ENCODE data around the gene KIF25.
"Not testable (repeated sequence)": the region's sequence is repeated elsewhere in the genome, so short reads cannot be mapped to it uniquely, and the experiment has no call there.

KIF25 gene

DNA sequence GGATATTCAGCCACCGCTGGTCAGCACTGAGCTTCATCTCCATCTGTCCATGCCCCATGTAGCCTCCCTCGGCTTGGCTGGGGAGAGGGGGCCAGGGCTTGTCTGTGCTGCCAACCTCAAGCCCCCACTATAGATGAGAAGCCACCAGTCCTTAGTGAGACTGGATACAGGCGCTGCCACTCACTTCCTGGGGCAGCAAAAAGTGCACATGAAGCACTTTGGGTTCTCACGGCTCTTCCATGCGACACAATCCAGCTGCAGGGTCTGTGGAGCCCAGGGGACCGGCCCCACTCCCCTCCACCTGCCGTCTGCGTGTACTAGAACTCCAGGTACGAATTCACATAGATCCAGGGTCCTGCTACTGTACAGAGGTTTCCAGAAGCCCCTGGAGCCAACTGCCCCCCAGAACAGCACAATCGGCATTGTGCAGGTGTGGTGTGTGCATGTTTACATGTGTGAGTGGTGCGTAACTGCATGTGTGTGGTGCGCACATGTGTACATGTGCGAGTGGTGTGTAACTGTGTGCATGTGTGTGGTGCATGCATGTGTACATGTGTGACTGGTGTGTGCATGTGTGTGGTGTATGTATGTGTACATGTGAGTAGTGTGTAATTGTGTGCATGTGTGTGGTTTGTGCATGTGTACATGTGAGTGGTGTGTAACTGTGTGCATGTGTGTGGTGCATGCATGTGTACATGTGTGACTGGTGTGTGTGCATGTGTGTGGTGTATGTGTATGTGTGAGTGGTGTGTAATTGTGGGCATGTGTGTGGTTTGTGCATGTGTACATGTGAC, 76.7 kb downstream of the KIF25 start:
- no peak for DNase-seq

DNA sequence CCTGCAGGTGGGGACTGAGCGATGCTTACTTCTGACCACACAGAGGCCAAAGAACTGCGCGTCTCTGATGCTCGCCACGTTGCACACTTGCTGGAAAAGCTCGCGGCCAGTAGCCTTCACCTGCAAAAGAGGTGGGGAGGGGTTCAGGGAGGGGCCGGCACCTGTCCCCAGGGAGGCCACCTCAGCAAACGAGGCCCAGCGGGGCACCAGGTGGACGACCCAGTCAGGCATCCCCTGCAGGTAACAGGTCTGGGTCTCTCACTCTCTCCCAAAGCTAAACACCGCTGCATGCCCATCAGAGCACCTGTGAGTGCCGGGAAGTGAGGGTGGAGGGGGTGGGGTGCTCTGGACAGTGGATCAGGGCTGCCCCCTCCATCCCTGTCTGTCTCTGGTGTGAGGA, 77.7 kb downstream of the KIF25 start:
- no peak for DNase-seq

DNA sequence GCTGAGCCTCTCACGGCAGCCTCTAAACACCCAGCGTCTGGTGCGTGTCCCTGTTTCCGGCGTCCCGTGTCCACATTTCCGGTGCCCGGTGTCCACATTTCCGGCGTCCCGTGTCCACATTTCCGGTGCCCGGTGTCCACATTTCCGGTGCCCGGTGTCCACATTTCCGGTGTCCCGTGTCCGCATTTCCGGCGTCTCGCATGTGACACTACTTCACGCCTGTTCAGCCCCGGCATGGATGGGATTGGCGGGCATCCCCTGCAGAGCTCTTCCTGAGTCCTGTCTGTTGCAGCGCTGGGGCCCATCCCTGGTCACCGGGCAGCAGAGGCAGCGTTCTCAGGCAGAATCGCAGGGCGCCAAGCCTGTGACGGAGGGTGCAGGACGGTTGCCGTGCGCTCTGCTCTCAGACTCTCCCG, 78.3 kb downstream of the KIF25 start:
- no peak for DNase-seq

DNA sequence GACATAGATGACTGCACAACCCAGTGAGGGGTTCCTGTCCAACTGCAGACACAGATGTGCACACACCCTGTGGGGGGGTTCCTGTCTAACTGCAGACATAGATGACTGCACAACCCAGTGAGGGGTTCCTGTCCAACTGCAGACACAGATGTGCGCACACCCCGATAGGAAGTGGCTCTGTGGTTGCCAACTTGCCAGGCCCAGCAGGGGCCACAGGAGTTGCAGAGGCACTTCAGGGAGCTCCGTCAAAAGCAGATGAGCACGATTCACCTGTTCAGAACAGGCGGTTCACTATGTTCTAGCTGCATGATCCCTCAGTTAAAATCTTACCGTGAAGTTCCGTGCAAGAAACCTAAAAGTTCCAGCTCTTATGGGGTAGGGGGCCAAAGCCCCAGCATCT, 79.9 kb downstream of the KIF25 start:
- not testable (repeated sequence) for DNase-seq

- no peak for DNase-seq
Measured at GRCh38 chr6:168078175-168078942, 80.9 kb downstream of the KIF25 start.

GRCh38 chr6:168078943-168079405, 81.5 kb downstream of the KIF25 start, which contains the start of gene FRMD1:
Gene FRMD1, minus strand, starts transcription at chr6:168079212. Its CDS starts 118 bp downstream, at chr6:168079094.
- no peak for DNase-seq

- no peak for DNase-seq
Measured at GRCh38 chr6:168080393-168081077, 83.1 kb downstream of the KIF25 start.

GRCh38 chr6:168081858-168082546, 84.5 kb downstream of the KIF25 start:
- DNase-seq = no peak

DNA sequence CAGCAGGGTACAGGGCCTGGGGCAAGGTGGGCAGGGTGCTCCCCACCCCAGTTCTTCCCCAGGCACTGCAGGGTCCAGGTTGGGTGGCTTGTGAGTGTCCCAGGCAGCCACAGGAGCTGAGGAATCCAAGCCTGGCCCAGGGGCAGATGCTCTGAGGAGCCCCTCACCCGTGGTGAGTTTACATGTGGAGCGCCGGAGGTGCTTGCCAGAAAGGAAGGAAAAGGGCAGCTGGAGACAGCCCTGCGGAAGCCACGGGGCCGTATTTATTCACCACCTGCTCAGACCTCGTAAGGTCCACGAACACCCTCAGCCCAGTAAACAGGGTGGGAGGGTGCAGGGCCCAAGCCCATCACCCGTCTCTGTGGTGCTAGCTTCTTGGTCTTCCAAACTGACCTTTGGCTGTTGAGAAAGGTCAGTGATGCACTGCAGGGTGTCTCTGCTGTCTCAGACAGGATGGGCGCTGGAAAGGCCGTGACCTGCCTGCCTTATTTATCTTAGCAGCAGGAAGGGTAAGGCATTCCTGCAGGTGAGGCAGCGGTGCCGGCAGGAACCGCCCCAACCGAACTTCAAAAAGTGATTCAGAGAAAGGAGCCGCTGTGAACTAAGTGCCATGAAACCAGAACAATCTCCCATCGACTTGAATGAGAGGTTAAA, 85.5 kb downstream of the KIF25 start:
- no peak for DNase-seq

DNA sequence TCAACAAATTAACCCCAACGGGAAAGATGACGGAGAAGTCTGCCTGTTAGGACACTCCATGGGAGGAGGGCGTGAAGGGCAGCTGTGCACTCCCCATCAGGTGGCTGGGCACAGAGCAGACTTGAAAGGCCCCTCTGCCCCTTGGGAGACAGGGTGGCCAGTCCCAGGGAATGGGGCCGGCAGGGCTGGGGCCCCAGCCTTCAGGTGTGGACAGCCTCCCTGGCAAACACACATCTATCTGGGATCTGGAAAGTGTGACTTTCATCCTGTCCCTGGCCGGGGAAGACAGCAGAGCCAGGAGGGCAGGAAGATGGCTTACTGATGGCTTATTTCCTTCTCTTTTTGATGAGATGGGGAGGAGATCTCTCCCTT, 86.0 kb downstream of the KIF25 start:
- DNase-seq = no peak

DNA sequence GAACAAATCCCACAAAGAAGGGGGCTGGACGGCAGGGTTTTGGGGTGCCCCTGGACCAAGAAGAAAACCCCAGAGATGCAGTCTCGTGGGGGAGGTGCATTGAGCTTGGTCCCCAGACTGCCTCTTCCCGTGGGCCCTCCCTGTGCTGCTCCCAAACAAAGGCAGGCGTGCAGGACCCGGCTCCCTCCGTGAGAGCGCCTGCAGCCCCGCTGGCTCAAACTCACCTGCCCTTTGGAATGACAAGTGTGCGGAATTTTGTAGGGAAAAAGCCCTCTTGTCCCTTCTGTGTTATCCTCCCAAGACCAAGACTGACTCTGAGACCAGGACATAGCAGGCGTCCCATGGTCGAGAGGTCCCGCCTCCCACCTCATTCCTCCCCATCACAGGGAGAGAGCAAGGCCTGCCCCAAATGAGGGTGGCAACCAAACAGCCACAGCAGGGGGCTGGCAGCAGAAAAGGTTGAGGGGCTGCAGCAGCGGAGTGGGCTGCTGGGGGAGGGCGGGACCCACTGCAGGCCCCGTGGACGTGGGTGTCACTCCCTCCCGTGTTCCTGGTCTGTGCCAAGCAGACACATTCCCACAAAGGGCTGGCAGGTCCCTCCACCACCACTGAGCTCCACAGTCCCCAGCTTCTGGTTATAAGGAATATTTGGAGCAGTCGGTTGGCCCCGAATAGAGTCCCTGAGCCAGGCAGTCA, 87.1 kb downstream of the KIF25 start:
- DNase-seq = no peak

DNA sequence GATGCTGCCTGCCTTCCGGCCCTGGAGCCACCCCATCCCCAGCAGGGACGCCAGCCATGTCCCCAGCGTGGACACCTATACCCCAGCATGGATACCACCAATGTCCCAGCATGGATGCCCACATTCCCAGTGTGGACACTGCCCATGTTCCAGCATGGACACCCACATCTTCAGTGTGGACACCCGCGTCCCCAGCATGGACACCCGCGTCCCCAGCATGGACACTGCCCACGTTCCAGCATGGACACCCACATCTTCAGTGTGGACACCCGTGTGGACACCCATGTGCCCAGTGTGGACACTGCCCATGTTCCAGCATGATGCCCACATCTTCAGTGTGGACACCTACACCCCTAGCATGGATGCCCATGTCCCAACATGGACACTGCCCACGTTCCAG, 88.6 kb downstream of the KIF25 start:
- no peak for DNase-seq

DNA sequence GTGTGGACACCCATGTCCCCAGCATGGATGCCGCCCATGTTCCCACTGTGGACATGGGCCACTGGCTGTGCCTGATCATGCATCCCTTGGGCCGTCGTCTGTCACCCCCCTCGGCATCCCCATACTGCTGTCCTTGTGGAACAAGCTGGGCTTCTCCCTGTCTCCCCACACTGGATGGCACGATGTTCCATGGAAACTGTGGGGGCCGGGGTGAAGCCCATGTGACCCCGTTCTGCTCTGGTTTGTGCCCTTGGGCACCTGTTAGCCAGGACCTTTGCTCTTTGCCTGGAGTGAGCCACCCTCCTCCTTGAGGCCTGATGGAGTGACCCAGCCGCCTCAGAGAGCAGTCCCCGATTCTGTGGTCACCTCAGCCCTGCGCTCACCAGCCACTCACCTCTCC, 89.1 kb downstream of the KIF25 start:
- DNase-seq = no peak

GRCh38 chr6:168087436-168088160, 90.1 kb downstream of the KIF25 start:
- DNase-seq = no peak

DNA sequence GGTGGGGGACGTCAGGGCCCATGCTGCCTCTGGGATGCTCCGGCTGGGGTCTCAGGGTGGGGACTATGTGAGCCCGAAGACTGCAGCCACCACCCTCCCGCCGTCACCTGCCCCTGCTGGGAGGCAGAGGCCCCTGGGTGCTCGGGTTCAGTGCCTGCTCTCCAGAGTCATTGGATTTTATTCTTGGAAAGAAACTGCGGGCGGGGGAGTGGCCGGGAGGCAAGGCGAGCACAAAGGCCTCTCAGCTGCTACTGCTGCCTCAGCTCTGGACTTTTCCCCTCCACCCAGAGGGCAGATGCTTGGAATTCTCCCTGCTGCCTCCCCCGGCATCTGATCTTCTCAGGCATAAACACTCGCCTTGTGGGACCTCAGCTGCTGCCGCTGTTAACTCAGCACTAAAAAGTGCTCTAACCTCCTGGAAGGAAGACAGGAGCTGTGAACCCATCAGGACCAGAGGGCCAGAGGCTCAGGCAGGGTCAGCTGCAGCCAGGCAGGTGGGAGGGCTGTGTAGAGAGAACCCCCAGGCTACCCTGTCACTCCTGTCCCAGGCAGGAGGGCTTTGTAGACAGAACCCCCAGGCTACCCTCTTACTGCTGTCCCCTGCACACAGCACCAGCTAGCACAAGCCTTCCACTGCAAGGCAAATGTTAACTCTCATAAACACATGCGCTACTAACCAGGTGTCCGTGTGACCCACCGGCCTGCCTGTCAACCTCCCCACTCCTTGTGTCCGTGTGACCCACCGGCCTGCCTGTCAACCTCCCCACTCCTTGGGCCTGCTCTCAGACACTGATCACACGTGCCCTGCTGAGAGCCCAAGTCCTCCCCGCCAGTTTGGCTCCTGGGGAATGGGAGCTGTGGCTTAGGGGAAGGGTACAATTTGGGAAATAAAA, 90.9 kb downstream of the KIF25 start:
- no peak for DNase-seq

- peak; percentile 42 to 85 for DNase-seq
Measured at GRCh38 chr6:168089186-168090063, 92.0 kb downstream of the KIF25 start.

DNA sequence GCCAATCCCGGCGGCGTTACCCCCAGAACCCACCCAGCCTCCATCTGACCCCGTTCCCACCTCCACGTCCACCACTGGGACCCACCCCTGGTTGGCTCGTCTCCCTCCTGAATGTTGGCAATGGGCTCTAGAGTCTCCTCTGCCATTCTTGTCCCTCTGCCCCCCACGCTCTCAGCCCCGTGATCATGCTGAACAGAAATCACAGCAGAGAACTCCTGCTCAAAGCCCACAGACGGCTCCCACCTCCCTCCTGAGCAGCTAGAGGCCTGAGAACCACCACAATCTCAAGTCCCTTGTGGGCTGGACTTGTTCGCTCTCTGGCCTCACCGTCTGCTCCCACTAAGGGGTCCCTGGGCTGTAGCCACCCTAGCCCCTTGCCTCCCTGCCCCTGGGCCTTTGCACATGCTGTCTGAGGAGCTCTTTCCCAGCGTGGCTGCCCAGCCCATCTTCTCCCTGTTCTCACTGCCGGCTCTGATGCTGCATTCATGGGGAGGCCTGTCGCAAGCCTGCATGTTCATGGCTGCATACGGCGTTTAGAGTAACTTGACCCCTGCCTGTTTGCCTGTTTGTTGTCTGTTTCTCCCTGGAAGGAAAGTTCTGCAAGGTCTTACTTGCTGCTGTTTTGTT, 92.7 kb downstream of the KIF25 start:
- DNase-seq = no peak

GRCh38 chr6:168090706-168091105, 93.2 kb downstream of the KIF25 start:
- DNase-seq = no peak
